Activated T-helper 1 cell treated with anti-CD3 and anti-CD28 coated beads, Interleukin-12 subunit alpha, Interleukin-12 subunit beta, Interleukin-2, Interleukin-4 antibody, amounts not matched to agents 30 ng/mL and 10 ng/mL and 1 ng/mL, durations not matched to agents 14 hours and 24 hours and 36 hours (primary cell): ENCODE data around the gene ATP2B3. TPM values are rescaled to one million over a fixed set of nuclear protein-coding genes. Genes with fewer than 3 reads are reported as not detected.

Experiments
- DNase-seq: peaks from one replicate; pipeline ENCODE4 v3.0.0; 2021; ENCODE audit warnings: low spot score
- H3K27ac Mint-ChIP-seq: one replicate; pipeline ENCODE4 v1.8.0; 2021; ENCODE audit warnings: mild to moderate bottlenecking, mixed read lengths
- H3K27me3 Mint-ChIP-seq: one replicate; pipeline ENCODE4 v1.8.0; 2022; ENCODE audit warnings: mild to moderate bottlenecking, moderate library complexity, mixed read lengths; ENCODE audit not compliant: insufficient read depth
- H3K36me3 Mint-ChIP-seq: one replicate; pipeline ENCODE4 v1.8.0; 2021; ENCODE audit warnings: low read depth, mixed read lengths
- H3K4me1 Mint-ChIP-seq: one replicate; pipeline ENCODE4 v1.8.0; 2021; ENCODE audit warnings: low read depth, mixed read lengths
- H3K4me3 Mint-ChIP-seq: one replicate; pipeline ENCODE4 v1.8.0; 2021; ENCODE audit warnings: mild to moderate bottlenecking, moderate library complexity, mixed read lengths
- H3K9me3 Mint-ChIP-seq: one replicate; pipeline ENCODE4 v1.8.0; 2021; ENCODE audit warnings: mixed read lengths
- intact Hi-C: fragments of 100-400 bp; cut with micrococcal nuclease; formaldehyde crosslinking; loops from one replicate; pipeline ENCODE4 v1.15.1; 2024
- total RNA-seq: library from RNA; stranded (reverse); gene quantifications from 2 replicates; pipeline ENCODE4 v1.2.3, GENCODE V29; 2022

ATP2B3 gene
- total RNA-seq, 1 donor from 2014 or later = 0.05 TPM

GRCh38 chrX:153502796-153503195 is 14.6 kb upstream of the ATP2B3 start:
- H3K36me3 Mint-ChIP-seq = no peaks in the 10 kb centered on the region
- intact Hi-C loops = no loop called here
- no peak overlapping the region for H3K27ac Mint-ChIP-seq
- no peaks in the 10 kb centered on the region for H3K9me3 Mint-ChIP-seq
- no peaks in the 10 kb centered on the region for H3K27me3 Mint-ChIP-seq
- DNase-seq = no peak
- no peak overlapping the region for H3K4me3 Mint-ChIP-seq
- no peaks in the 10 kb centered on the region for H3K4me1 Mint-ChIP-seq

- no peaks in the 10 kb centered on the region for H3K4me1 Mint-ChIP-seq
- no peak for DNase-seq
- H3K27me3 Mint-ChIP-seq = no peaks in the 10 kb centered on the region
- intact Hi-C loops = loop anchor here (5.0 kb wide), 1 partner anchor 102 kb away; the partner anchor contains the start of gene PNMA6E
- H3K27ac Mint-ChIP-seq = no peak overlapping the region
- no peaks in the 10 kb centered on the region for H3K36me3 Mint-ChIP-seq
- H3K4me3 Mint-ChIP-seq = no peak overlapping the region
- no peaks in the 10 kb centered on the region for H3K9me3 Mint-ChIP-seq
Observed at GRCh38 chrX:153504445-153505016, 12.9 kb upstream of the ATP2B3 start.

DNA sequence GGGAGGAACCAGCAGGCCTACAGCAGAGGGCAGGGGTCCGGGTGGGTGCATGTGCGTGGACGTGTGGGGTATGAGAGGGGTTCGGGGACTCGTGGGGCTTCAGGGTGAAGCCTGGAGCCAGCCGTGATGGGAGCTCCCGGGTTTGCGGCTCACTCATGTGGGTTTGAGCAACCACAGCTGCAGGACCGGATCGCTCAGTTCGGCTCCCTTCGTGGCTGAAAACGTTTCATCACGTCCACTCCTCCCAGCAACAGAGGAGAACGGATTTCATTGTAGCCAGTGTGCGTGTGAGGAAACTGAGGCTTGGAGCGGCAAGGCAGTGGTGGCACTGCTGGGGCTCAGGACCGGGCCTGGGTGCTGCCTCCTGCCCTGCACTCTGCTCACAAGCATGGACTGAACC is 12.1 kb upstream of the ATP2B3 start:
- H3K27ac Mint-ChIP-seq = no peak overlapping the region
- no peaks in the 10 kb centered on the region for H3K9me3 Mint-ChIP-seq
- intact Hi-C loops = loop anchor here (5.0 kb wide), 1 partner anchor 103 kb away; the partner anchor contains the start of gene PNMA6E
- DNase-seq = no peak
- no peaks in the 10 kb centered on the region for H3K36me3 Mint-ChIP-seq
- no peaks in the 10 kb centered on the region for H3K4me1 Mint-ChIP-seq
- no peak overlapping the region for H3K4me3 Mint-ChIP-seq
- no peaks in the 10 kb centered on the region for H3K27me3 Mint-ChIP-seq

DNA sequence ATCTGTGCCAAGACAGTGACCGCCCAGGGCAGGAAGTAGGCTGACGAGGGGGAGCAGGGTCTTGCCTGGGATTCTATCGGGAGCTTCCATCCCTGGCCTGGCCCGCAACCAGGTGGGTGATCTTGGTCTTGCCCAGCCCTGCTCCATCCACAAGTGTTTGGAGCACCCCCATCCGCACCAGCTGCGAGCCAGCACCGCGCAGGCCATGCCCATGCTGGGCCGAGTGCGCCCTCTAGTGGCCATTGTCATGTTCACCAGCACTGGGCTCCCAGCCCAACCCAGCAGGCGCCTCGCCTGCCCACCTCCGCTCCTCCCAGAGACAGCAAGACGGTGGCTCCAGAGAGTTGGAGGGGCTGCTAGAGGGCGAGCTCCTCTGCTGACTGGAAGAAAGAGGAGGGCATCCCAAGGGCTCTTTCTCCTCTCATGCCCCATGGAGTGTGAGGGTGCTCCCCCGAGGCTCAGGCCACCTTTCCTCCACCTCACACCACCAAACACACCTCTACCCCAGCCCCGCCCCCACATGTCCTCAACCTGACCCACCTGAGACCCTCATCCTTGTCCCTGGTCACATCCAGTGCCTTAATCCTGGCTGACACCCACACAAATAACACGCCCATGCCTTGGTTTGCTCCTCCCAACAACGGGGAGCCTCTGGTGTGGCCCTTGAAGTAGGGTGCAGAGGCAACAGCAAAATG is 9.8 kb upstream of the ATP2B3 start:
- Mint-ChIP-seq H3K4me3 (no peak overlapping the region), H3K36me3 (no peaks in the 10 kb centered on the region), H3K27ac (no peak overlapping the region), H3K27me3 (no peaks in the 10 kb centered on the region), H3K4me1 (no peaks in the 10 kb centered on the region), H3K9me3 (no peaks in the 10 kb centered on the region)
- DNase-seq = peak; percentile 70
- intact Hi-C loops = loop anchor here (1.0 to 5.0 kb wide), 6 partner anchors 36 to 566 kb away; partner anchors contain the start of gene PNMA6E

- DNase-seq = no peak
- Mint-ChIP-seq H3K4me3 (no peak overlapping the region), H3K36me3 (no peaks in the 10 kb centered on the region), H3K9me3 (no peaks in the 10 kb centered on the region), H3K4me1 (no peaks in the 10 kb centered on the region), H3K27ac (no peak overlapping the region), H3K27me3 (no peaks in the 10 kb centered on the region)
- intact Hi-C loops = loop anchor here (5.0 kb wide), 1 partner anchor 107 kb away; the partner anchor contains the start of gene PNMA6E
Observed at GRCh38 chrX:153509592-153509991, 7.8 kb upstream of the ATP2B3 start.

DNA sequence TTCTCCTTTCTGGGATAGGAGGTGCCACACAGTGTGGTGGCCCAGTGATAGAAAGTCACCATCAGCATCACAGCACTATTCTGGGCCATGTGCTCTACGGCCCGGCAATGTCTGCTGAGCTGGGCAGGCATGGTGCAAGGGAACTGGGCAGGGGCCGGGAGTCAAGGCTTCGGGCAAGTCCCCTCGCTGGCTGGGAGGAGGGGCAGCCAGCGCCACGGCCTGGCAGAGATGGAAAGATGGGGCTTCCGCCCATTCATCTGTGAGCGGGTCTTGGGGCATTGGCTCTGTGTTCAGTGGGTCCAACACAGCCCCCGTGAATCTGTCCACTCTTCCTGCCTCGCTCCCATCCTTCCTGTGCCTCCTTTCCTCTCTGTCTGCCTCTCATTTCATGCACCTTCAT is 7.1 kb upstream of the ATP2B3 start:
- Mint-ChIP-seq H3K36me3 (no peaks in the 10 kb centered on the region), H3K27ac (no peak overlapping the region), H3K9me3 (no peaks in the 10 kb centered on the region), H3K4me1 (no peaks in the 10 kb centered on the region), H3K4me3 (no peak overlapping the region), H3K27me3 (no peaks in the 10 kb centered on the region)
- intact Hi-C loops = no loop called here
- DNase-seq = no peak

- Mint-ChIP-seq H3K27me3 (peaks cover 4% of the 10 kb centered on the region), H3K4me3 (no peak overlapping the region), H3K36me3 (no peaks in the 10 kb centered on the region), H3K9me3 (no peaks in the 10 kb centered on the region), H3K4me1 (no peaks in the 10 kb centered on the region), H3K27ac (no peak overlapping the region)
- intact Hi-C loops = no loop called here
- DNase-seq = no peak
Observed at GRCh38 chrX:153511784-153512500, 5.5 kb upstream of the ATP2B3 start.

DNA sequence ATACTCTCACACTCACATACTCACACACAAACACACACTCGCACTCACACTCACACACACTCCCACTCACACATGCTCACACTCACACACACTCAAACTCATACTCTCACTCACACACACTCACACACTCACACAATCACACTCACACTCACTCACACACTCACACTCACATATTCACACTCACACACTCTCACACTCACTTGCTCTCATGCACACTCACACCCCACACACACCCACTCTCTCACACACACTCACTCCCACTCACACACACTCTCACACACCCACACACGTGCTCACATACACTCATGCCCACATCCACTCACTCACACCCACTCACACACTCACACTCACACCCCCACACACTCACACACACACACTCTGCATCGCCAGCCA is 4.9 kb upstream of the ATP2B3 start:
- DNase-seq = no peak
- no peak overlapping the region for H3K27ac Mint-ChIP-seq
- peaks cover 4% of the 10 kb centered on the region for H3K27me3 Mint-ChIP-seq
- no peaks in the 10 kb centered on the region for H3K4me1 Mint-ChIP-seq
- intact Hi-C loops = no loop called here
- no peaks in the 10 kb centered on the region for H3K9me3 Mint-ChIP-seq
- no peak overlapping the region for H3K4me3 Mint-ChIP-seq
- H3K36me3 Mint-ChIP-seq = no peaks in the 10 kb centered on the region

DNA sequence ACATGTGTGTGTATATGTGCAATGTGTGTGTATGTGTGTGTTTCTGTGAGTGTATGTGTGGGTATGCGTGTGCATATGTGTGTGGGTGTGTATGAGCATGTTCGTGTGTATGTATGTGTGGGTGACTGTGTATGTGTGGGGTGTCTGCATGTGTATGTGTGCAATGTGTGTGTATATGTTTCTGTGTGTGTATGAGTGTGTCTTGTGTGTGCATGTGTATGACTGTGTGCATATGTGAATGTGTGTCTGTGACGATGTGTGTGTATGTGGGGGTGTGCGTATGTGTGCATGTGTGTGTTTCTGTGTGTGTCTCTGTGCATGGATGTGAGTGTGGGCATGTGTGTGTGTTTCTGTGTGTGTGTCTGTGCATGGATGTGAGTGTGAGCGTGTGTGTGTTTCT is 4.2 kb upstream of the ATP2B3 start:
- no peak for DNase-seq
- intact Hi-C loops = no loop called here
- Mint-ChIP-seq H3K27me3 (peaks cover 4% of the 10 kb centered on the region), H3K9me3 (no peaks in the 10 kb centered on the region), H3K4me1 (no peaks in the 10 kb centered on the region), H3K4me3 (no peak overlapping the region), H3K36me3 (no peaks in the 10 kb centered on the region), H3K27ac (no peak overlapping the region)

DNA sequence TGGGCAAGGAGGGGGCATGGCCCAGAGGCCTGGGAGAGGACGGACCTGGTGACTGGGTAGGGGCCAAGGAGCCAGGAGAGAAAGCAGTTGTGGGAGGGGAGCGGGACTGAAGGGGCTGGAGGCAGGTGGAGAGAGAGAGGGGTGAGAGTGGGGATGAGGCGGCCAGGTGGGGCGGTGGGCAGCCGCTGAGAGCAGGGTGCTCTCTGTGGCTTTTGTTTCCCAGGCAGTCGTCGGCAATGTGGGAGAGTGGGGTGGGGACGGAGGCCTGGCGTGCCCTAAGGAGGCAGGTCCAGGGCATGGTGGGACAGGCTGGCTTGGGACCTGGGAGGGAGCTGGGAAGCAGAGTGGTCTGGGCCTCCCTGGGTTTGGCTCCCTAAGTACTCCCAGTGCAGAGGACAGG is 3.2 kb upstream of the ATP2B3 start:
- no peaks in the 10 kb centered on the region for H3K36me3 Mint-ChIP-seq
- H3K9me3 Mint-ChIP-seq = no peaks in the 10 kb centered on the region
- DNase-seq = no peak
- H3K27me3 Mint-ChIP-seq = peaks cover 4% of the 10 kb centered on the region
- H3K4me3 Mint-ChIP-seq = no peak overlapping the region
- no peaks in the 10 kb centered on the region for H3K4me1 Mint-ChIP-seq
- intact Hi-C loops = no loop called here
- no peak overlapping the region for H3K27ac Mint-ChIP-seq

DNA sequence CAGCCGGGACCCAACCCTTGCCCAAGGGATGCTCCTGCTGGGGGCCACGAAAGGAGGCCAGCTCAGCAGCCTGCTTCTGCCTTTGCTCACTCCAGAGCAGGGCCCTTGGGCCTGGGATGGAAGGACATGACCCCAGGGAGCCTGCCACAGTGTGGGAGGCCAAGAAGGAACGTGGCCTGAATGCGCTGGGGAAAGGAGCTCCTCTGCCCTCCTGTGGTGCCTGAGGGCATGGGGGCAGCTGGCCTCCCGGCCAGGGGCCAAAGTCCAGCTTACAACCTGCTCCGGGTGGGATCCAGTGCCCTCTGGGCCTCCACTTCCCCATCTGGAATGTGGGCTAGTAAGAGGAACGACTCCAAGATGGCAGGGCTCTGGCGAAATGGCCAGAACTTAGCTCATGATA is 2.0 kb upstream of the ATP2B3 start:
- H3K9me3 Mint-ChIP-seq = no peaks in the 10 kb centered on the region
- H3K4me1 Mint-ChIP-seq = no peaks in the 10 kb centered on the region
- H3K4me3 Mint-ChIP-seq = no peak overlapping the region
- intact Hi-C loops = no loop called here
- H3K27ac Mint-ChIP-seq = no peak overlapping the region
- no peak for DNase-seq
- H3K27me3 Mint-ChIP-seq = peaks cover 4% of the 10 kb centered on the region
- H3K36me3 Mint-ChIP-seq = no peaks in the 10 kb centered on the region

- H3K4me1 Mint-ChIP-seq = no peaks in the 10 kb centered on the region
- peaks cover 4% of the 10 kb centered on the region for H3K27me3 Mint-ChIP-seq
- H3K4me3 Mint-ChIP-seq = no peak overlapping the region
- no peaks in the 10 kb centered on the region for H3K36me3 Mint-ChIP-seq
- no peak for DNase-seq
- intact Hi-C loops = loop anchor here (2.0 kb wide), 1 partner anchor 55 kb away; no protein-coding TSS in a partner anchor
- H3K27ac Mint-ChIP-seq = no peak overlapping the region
- no peaks in the 10 kb centered on the region for H3K9me3 Mint-ChIP-seq
Observed at GRCh38 chrX:153516073-153516472, 1.4 kb upstream of the ATP2B3 start.
